ENCODE data around the gene NEK11.

Gene NEK11

DNA sequence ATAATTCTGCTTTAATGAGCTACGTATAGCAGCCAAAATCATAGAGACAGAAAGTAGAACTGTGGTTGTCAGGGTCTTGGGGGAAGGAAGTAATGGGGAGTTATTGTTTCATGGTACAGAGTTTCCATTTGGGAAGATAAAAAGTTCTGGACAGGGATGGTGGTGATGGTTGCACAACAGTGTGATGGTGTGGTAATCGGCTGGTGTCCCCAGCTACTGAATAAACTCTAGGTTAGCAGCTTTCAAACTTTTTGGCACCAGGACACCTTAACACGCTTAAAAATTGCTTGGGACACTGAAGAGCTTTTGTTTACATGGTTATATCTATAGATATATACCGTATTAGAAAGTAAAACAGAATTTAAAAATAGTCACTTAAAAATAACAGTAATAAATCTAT is 166.0 kb downstream of the NEK11 start:
- Histone ChIP-seq H3K4me3 (ENCODE audit: low read depth, low read length) (no peak overlapping the region), H3K4me1 (ENCODE audit: control insufficient read depth, insufficient read depth, low read length) (no peaks in the 10 kb centered on the region), H3K36me3 (ENCODE audit: control insufficient read depth, insufficient read depth, low read length) (no peaks in the 10 kb centered on the region), H3K27ac (ENCODE audit: low read depth, low read length) (no peak overlapping the region), H3K9ac (ENCODE audit: low read depth, low read length) (no peak overlapping the region), H3K9me3 (ENCODE audit: control insufficient read depth, insufficient read depth, low read length) (no peaks in the 10 kb centered on the region), H3K27me3 (ENCODE audit: control insufficient read depth, insufficient read depth, low read length) (no peaks in the 10 kb centered on the region)

DNA sequence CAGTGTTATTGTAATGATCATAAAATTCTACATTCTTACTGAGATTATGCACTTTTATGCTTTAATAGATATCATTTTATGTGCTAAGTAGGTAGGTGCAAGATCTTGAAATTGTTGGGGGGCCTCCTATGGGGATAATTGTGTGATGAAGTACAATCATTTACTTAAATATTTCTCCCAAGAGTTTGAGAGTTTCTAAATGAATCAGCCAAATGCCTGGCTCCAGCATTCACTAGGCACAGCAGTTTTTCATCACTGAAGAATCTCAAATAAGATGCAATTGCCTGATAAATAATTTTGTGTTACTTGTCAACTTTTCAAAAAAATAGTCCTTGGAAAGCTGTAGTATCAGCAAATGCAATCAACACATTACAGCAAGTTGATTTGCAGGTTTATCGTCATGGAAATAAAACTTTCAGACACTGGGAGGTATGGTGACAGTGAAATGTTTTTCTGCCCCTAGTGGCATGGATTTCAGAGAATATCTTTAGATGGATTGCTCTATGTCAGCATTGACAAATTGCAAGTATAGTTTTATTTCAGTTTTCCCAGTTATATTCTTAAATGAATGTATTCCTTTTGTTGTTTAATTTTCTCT is 167.1 kb downstream of the NEK11 start:
- Histone ChIP-seq H3K36me3 (ENCODE audit: control insufficient read depth, insufficient read depth, low read length) (no peaks in the 10 kb centered on the region), H3K4me1 (ENCODE audit: control insufficient read depth, insufficient read depth, low read length) (no peaks in the 10 kb centered on the region), H3K4me3 (ENCODE audit: low read depth, low read length) (no peak overlapping the region), H3K27ac (ENCODE audit: low read depth, low read length) (no peak overlapping the region), H3K9ac (ENCODE audit: low read depth, low read length) (no peak overlapping the region), H3K27me3 (ENCODE audit: control insufficient read depth, insufficient read depth, low read length) (no peaks in the 10 kb centered on the region), H3K9me3 (ENCODE audit: control insufficient read depth, insufficient read depth, low read length) (no peaks in the 10 kb centered on the region)

DNA sequence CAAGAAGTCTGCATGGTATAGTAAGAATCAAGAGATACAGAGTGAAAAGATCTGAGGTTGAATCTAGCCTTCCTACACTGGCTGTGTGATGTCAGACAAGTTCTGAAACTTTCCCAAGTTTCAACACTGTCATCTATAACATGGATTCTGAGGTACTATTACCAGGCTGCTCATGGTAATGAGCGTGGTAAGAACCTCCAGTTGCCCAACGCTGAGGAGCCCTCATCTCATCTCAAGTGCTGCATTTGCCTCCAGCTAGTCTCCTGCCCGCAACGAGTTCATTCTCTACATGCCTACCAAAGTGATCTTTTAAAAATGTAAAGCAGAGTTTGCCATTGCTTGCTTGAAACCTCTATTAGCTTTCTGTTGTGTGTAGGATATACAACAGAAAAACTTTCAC is 168.1 kb downstream of the NEK11 start:
- H3K4me3 ChIP-seq (ENCODE audit: low read depth, low read length) = no peak overlapping the region

DNA sequence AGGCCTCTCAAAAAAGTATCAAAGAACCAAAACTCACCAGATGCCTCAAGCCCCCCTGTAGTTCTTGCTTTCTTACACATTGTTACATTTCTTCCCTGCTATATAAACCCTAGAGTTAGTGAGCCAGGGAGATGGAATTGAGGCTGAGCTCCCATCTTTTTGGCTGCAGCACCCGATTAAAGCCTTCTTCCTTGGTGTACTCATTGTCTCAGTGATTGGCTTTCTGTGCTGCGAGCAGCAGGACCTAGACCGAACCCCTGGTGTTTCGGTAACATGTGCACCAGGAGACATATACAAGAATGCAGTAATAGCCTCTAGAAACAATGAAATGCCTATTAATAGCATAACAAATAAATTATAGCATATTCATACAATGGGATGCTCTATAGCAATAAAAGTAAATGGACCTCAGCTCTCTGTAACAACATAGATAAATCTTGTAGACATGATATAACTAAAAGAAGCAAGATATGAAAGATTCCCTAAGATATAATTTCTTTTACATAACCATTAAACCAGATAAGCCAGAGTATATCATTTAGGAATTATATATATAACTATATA is 174.0 kb downstream of the NEK11 start:
- Histone ChIP-seq H3K36me3 (ENCODE audit: control insufficient read depth, insufficient read depth, low read length) (no peaks in the 10 kb centered on the region), H3K9me3 (ENCODE audit: control insufficient read depth, insufficient read depth, low read length) (peaks cover 23% of the 10 kb centered on the region), H3K27me3 (ENCODE audit: control insufficient read depth, insufficient read depth, low read length) (no peaks in the 10 kb centered on the region), H3K9ac (ENCODE audit: low read depth, low read length) (no peak overlapping the region), H3K4me3 (ENCODE audit: low read depth, low read length) (no peak overlapping the region), H3K27ac (ENCODE audit: low read depth, low read length) (no peak overlapping the region), H3K4me1 (ENCODE audit: control insufficient read depth, insufficient read depth, low read length) (no peaks in the 10 kb centered on the region)

More for the DNA sequence above, 168.1 kb downstream of the NEK11 start:
- H3K9me3 ChIP-seq (ENCODE audit: control insufficient read depth, insufficient read depth, low read length) = 0 out of 2 replicates have a peak, but pooled peaks cover 2% of the 10 kb centered on the region
- H3K9ac ChIP-seq (ENCODE audit: low read depth, low read length) = no peak overlapping the region
- no peaks in the 10 kb centered on the region for H3K36me3 ChIP-seq (ENCODE audit: control insufficient read depth, insufficient read depth, low read length)
- no peaks in the 10 kb centered on the region for H3K4me1 ChIP-seq (ENCODE audit: control insufficient read depth, insufficient read depth, low read length)
- H3K27me3 ChIP-seq (ENCODE audit: control insufficient read depth, insufficient read depth, low read length) = no peaks in the 10 kb centered on the region
- H3K27ac ChIP-seq (ENCODE audit: low read depth, low read length) = no peak overlapping the region

DNA sequence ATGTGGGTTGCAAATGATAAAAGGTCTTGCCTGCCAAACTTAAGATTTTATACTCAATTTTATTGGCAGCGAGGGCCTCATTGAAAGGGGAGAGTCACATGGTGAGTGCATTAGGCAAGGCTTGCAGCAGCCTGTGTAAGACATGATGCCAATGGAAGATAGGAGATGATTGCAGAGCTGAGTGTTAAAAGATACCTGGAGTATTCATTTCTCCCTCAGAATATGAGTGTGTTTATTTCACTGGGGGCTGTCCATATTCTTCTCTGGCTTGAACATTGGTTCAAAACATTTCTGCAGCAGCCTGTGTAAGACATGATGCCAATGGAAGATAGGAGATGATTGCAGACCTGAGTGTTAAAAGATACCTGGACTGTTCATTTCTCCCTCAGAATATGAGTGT is 189.7 kb downstream of the NEK11 start:
- Histone ChIP-seq H3K27me3 (ENCODE audit: control insufficient read depth, insufficient read depth, low read length) (no peaks in the 10 kb centered on the region), H3K9ac (ENCODE audit: low read depth, low read length) (no peak overlapping the region), H3K4me1 (ENCODE audit: control insufficient read depth, insufficient read depth, low read length) (no peaks in the 10 kb centered on the region), H3K27ac (ENCODE audit: low read depth, low read length) (peak overlapping the region; percentile 66), H3K4me3 (ENCODE audit: low read depth, low read length) (no peak overlapping the region), H3K36me3 (ENCODE audit: control insufficient read depth, insufficient read depth, low read length) (no peaks in the 10 kb centered on the region), H3K9me3 (ENCODE audit: control insufficient read depth, insufficient read depth, low read length) (no peaks in the 10 kb centered on the region)

DNA sequence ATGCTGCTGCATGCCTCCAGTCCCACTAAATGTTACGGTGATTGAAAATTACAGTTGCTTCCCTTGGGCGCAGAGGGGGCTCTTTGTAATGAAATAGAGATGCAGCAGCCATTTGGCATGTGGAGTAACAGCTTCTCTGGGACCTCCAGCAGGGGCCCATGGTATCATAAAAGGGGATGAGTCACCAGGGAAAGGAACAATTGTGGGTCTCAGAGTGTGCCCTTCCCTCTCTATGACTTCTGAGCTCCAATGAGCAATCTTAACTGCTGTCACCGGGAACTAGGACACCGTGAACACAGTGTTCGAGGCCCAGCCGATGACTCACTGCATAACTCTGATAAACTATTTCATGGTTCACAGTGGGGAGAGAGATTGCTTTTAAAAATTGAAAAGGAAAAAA is 190.1 kb downstream of the NEK11 start:
- Histone ChIP-seq H3K4me3 (ENCODE audit: low read depth, low read length) (no peak overlapping the region), H3K9ac (ENCODE audit: low read depth, low read length) (no peak overlapping the region), H3K4me1 (ENCODE audit: control insufficient read depth, insufficient read depth, low read length) (no peaks in the 10 kb centered on the region), H3K36me3 (ENCODE audit: control insufficient read depth, insufficient read depth, low read length) (no peaks in the 10 kb centered on the region), H3K9me3 (ENCODE audit: control insufficient read depth, insufficient read depth, low read length) (no peaks in the 10 kb centered on the region), H3K27ac (ENCODE audit: low read depth, low read length) (peak overlapping the region; percentile 66), H3K27me3 (ENCODE audit: control insufficient read depth, insufficient read depth, low read length) (no peaks in the 10 kb centered on the region)

DNA sequence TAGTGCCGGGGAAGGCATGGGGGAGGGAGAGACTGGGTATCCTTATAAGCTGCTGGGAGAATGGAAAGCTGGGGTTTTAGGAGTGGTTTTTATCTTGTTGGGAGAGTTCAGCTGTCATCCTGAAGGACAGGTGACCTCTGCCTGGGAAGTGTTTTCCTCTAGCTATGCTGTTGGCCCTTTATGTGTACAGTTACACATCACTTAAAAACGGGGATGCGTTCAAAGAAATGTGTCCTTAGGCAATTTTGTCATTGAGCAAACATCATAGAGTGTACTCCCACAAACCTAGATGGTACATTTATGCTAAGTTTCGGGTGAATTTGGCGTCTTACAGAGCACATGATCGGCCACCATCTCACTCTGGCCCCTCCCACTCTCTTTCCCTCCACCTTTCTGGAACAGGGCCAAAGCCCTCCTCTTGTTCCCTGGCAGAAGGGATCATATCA is 190.6 kb downstream of the NEK11 start:
- Histone ChIP-seq H3K9ac (ENCODE audit: low read depth, low read length) (no peak overlapping the region), H3K27ac (ENCODE audit: low read depth, low read length) (peak overlapping the region; percentile 66), H3K9me3 (ENCODE audit: control insufficient read depth, insufficient read depth, low read length) (no peaks in the 10 kb centered on the region), H3K4me3 (ENCODE audit: low read depth, low read length) (no peak overlapping the region), H3K27me3 (ENCODE audit: control insufficient read depth, insufficient read depth, low read length) (no peaks in the 10 kb centered on the region), H3K4me1 (ENCODE audit: control insufficient read depth, insufficient read depth, low read length) (no peaks in the 10 kb centered on the region), H3K36me3 (ENCODE audit: control insufficient read depth, insufficient read depth, low read length) (no peaks in the 10 kb centered on the region)

DNA sequence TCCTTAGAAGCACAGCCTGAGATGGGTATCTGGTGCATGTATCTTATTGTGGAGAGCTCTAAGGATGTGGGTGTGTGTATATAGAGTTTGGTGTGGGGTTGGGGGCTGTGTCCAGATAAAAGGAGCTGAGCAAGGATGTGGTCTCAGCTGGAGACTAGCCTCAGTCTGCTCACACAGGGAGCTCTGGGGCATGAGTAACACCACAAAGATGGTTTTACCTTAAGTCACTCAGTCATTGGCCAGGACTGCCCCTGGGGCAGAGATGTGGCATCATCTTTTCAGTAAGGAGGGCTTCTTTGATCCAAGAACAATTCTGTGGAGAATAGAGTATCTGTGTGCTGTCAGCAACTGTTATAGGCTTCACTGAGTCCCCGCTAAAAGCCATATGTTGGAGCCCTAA is 191.5 kb downstream of the NEK11 start:
- Histone ChIP-seq H3K36me3 (ENCODE audit: control insufficient read depth, insufficient read depth, low read length) (no peaks in the 10 kb centered on the region), H3K9me3 (ENCODE audit: control insufficient read depth, insufficient read depth, low read length) (no peaks in the 10 kb centered on the region), H3K9ac (ENCODE audit: low read depth, low read length) (no peak overlapping the region), H3K4me3 (ENCODE audit: low read depth, low read length) (no peak overlapping the region), H3K27me3 (ENCODE audit: control insufficient read depth, insufficient read depth, low read length) (no peaks in the 10 kb centered on the region), H3K27ac (ENCODE audit: low read depth, low read length) (no peak overlapping the region), H3K4me1 (ENCODE audit: control insufficient read depth, insufficient read depth, low read length) (no peaks in the 10 kb centered on the region)

DNA sequence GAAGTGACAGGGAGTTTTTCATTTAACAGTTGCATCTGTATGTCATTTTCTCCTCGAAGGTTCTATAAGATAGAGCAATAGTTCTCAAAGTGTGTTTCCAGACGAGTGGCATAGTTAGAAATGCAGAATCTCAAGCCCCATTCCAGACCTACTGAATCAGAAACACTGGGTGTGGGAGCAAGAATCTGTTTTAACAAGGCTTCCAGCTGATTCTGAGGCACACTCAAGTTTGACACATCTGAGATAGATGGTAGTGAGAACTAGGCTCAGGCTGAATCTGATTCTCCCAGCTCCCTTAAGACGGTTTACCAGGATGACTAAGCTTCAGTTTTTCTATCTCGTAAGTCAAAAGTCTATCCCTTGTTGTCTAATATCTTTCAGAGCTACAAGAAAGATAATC is 195.1 kb downstream of the NEK11 start:
- Histone ChIP-seq H3K36me3 (ENCODE audit: control insufficient read depth, insufficient read depth, low read length) (no peaks in the 10 kb centered on the region), H3K9ac (ENCODE audit: low read depth, low read length) (no peak overlapping the region), H3K4me3 (ENCODE audit: low read depth, low read length) (no peak overlapping the region), H3K27me3 (ENCODE audit: control insufficient read depth, insufficient read depth, low read length) (no peaks in the 10 kb centered on the region), H3K4me1 (ENCODE audit: control insufficient read depth, insufficient read depth, low read length) (no peaks in the 10 kb centered on the region), H3K27ac (ENCODE audit: low read depth, low read length) (no peak overlapping the region), H3K9me3 (ENCODE audit: control insufficient read depth, insufficient read depth, low read length) (no peaks in the 10 kb centered on the region)

DNA sequence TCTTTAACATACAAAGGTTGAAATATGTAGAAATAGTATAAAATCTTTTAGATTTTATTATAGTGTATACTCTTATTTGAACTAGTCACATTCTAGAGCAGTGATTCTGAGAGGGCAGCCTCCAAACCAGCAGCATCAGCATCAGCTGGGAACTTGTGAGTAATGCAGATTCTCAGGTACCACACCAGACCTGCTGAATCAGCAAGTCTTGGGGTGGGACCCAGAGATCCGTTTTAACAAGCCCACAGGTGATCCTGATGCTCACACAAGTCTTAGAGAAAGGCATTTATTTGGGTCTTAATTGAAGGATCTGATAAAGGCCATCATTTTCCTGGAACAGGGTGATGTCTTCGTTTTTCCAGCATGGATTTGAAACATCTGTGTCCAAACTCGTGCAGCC is 195.9 kb downstream of the NEK11 start:
- H3K9ac ChIP-seq (ENCODE audit: low read depth, low read length) = no peak overlapping the region
- no peak overlapping the region for H3K27ac ChIP-seq (ENCODE audit: low read depth, low read length)
- H3K27me3 ChIP-seq (ENCODE audit: control insufficient read depth, insufficient read depth, low read length) = no peaks in the 10 kb centered on the region
- H3K4me3 ChIP-seq (ENCODE audit: low read depth, low read length) = no peak overlapping the region
- H3K36me3 ChIP-seq (ENCODE audit: control insufficient read depth, insufficient read depth, low read length) = no peaks in the 10 kb centered on the region
- no peaks in the 10 kb centered on the region for H3K4me1 ChIP-seq (ENCODE audit: control insufficient read depth, insufficient read depth, low read length)
- H3K9me3 ChIP-seq (ENCODE audit: control insufficient read depth, insufficient read depth, low read length) = no peaks in the 10 kb centered on the region

DNA sequence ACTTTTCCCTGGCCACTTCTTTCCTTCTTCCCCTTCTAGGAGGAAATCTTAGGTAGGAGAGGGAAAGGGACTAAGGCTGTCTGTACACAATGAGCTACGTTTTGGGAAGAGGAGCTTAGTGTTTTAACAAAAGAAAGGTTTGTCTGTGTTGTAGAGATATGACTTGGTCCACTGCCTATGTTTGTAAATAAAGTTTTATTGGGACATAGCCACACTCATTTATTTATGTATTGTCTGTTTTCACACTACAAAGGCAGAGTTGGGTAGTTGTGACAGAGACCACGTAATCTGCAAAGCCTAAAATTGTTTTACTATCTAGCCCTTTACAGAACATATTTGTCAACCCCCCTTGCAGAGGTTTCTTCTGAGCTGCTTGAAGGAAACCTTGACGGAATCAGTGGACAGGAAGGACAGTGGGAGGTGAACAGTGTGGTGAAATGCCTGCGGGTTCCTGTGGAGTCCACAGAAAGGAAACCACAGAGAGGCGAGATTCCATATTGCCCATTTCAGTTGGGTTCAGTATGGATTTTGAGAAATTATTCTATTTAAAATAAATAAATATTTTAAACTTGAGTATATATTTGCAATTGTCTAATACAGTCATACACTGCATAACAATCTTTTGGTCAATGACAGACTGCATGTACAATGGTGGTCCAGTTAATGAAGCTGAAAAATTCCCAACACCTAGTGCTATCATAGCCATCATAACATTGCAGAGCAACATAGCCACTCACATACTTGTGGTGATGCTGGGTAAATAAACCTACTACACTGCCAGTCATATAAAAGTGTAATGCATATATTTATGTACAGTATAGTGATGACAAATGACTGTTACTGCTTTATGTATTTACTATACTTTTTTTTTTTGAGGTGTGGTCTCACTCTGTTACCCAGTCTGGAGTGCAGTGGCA is 197.0 kb downstream of the NEK11 start:
- Histone ChIP-seq H3K4me1 (ENCODE audit: control insufficient read depth, insufficient read depth, low read length) (no peaks in the 10 kb centered on the region; the same call in 1 of the 2 replicates), H3K27ac (ENCODE audit: low read depth, low read length) (no peak overlapping the region), H3K27me3 (ENCODE audit: control insufficient read depth, insufficient read depth, low read length) (no peaks in the 10 kb centered on the region), H3K9me3 (ENCODE audit: control insufficient read depth, insufficient read depth, low read length) (no peaks in the 10 kb centered on the region), H3K9ac (ENCODE audit: low read depth, low read length) (no peak overlapping the region), H3K36me3 (ENCODE audit: control insufficient read depth, insufficient read depth, low read length) (no peaks in the 10 kb centered on the region), H3K4me3 (ENCODE audit: low read depth, low read length) (no peak overlapping the region)

Measured in HUES48 (cell line).